Stimulated activated effector memory CD8-positive, alpha-beta T cell treated with anti-CD3 and anti-CD28 coated beads, Interleukin-12 subunit alpha, Interleukin-12 subunit beta, amount 100 ng/mL, for 72 hours (primary cell): ENCODE measurements around the gene FGGY.
"Not testable (repeated sequence)": the region's sequence is repeated elsewhere in the genome, so short reads cannot be mapped to it uniquely, and the experiment has no call there.

Source experiments
- ATAC-seq: fragments of 150-1000 bp; cut with Tn5 transposase; 2 replicates; pipeline ENCODE4 v1.10.0; 2021
- DNase-seq, 2 donors: peaks; one replicate each; pipeline ENCODE4 v3.0.0; 2021 to 2022; ENCODE audit warnings: low spot score in 2 of 2
- H3K27ac Mint-ChIP-seq: one replicate; pipeline ENCODE4 v1.8.0; 2022; ENCODE audit warnings: mild to moderate bottlenecking, mixed read lengths
- H3K36me3 Mint-ChIP-seq: one replicate; pipeline ENCODE4 v1.8.0; 2022; ENCODE audit warnings: mild to moderate bottlenecking, mixed read lengths
- H3K4me1 Mint-ChIP-seq: one replicate; pipeline ENCODE4 v1.8.0; 2022; ENCODE audit warnings: mixed read lengths
- H3K4me3 Mint-ChIP-seq: one replicate; pipeline ENCODE4 v1.8.0; 2022; ENCODE audit warnings: mild to moderate bottlenecking, mixed read lengths
- H3K9me3 Mint-ChIP-seq: one replicate; pipeline ENCODE4 v1.8.0; 2022; ENCODE audit warnings: mixed read lengths

Gene FGGY

GRCh38 chr1:59346429-59346828 lies 49.5 kb downstream of the FGGY start:
- DNase-seq = no peak
- H3K4me1 Mint-ChIP-seq = peaks cover 7% of the 10 kb centered on the region
- H3K4me3 Mint-ChIP-seq = no peak overlapping the region
- no peaks in the 10 kb centered on the region for H3K36me3 Mint-ChIP-seq
- H3K27ac Mint-ChIP-seq = no peak overlapping the region
- H3K9me3 Mint-ChIP-seq = no peaks in the 10 kb centered on the region
- no peak for ATAC-seq

- DNase-seq = no peak
- no peaks in the 10 kb centered on the region for H3K36me3 Mint-ChIP-seq
- H3K4me3 Mint-ChIP-seq = no peak overlapping the region
- peaks cover 10% of the 10 kb centered on the region for H3K4me1 Mint-ChIP-seq
- ATAC-seq = no peak
- no peaks in the 10 kb centered on the region for H3K9me3 Mint-ChIP-seq
- H3K27ac Mint-ChIP-seq = no peak overlapping the region
These were observed 52.2 kb downstream of the FGGY start for GRCh38 chr1:59349101-59349500.

DNA sequence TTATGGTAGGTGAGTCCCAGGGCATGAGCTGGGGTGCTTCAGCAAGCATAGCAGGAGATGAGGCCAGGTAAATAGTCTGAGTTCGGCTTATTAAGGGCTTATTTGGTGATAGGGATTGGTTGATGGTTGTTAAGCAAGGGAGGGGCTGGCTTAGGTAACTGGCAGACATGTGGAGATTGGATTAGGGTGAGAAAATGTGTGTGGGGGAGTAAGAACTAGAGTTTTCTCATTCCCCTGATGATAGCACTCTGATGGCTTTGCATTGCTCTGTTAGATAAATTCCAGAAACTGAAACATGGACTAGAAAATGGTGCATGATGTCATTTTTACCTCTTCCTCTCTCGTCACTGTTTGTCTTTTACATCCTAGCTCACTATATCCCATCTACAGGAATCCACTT lies 53.6 kb downstream of the FGGY start:
- no peak for ATAC-seq
- DNase-seq = no peak
- Mint-ChIP-seq H3K36me3 (no peaks in the 10 kb centered on the region), H3K9me3 (no peaks in the 10 kb centered on the region), H3K27ac (no peak overlapping the region), H3K4me3 (no peak overlapping the region), H3K4me1 (peaks cover 23% of the 10 kb centered on the region)

DNA sequence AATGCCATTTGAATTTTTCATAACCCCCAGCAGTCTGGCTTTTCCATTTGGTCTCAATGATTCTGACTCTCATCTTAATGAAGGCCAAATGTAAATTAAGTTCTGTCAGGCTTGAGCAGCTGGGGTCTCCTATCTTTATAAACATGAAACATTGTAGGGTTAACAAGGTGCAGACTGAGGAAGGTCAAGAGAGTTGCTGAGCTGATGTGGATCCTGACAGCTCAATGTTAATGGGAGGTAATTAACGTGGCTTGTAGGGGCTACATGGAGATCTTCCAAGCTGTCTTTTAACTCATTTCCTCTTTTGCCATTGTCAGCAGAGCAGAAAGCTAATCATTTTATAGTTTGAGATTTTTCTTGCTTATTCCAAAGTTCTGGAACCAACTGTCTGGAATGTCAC lies 55.2 kb downstream of the FGGY start:
- no peak for ATAC-seq

DNA sequence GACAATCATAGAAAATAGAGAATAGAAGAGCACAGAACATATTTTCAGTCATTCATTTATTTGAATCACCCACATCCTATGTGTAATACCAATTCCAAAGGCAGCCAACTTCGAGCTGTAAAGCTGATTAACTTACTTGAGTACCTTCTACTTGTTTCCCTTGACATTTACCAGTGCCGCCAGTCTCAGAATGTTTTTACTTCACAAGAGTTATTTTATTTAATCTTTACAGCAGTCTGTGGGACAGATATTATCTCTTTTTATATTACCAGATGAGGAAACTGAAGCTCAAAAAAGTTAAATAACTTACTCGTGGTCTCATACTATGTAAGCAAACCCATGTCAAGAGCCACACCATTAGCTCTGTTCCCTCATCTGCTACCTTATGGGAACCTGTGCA lies 56.6 kb downstream of the FGGY start:
- ATAC-seq (no peak), DNase-seq (no peak)
- Mint-ChIP-seq H3K9me3 (no peaks in the 10 kb centered on the region), H3K36me3 (no peaks in the 10 kb centered on the region), H3K4me3 (no peak overlapping the region), H3K4me1 (peaks cover 26% of the 10 kb centered on the region), H3K27ac (peak overlapping the region; percentile 79)

More for the DNA sequence above, 55.2 kb downstream of the FGGY start:
- no peaks in the 10 kb centered on the region for H3K36me3 Mint-ChIP-seq
- H3K4me1 Mint-ChIP-seq = peaks cover 26% of the 10 kb centered on the region
- H3K27ac Mint-ChIP-seq = no peak overlapping the region
- DNase-seq = no peak
- H3K4me3 Mint-ChIP-seq = no peak overlapping the region
- H3K9me3 Mint-ChIP-seq = no peaks in the 10 kb centered on the region

GRCh38 chr1:59354239-59354638 lies 57.3 kb downstream of the FGGY start:
- not testable (repeated sequence) for H3K36me3 Mint-ChIP-seq, H3K9me3 Mint-ChIP-seq, ATAC-seq, DNase-seq
- Mint-ChIP-seq H3K4me1 (peaks cover 26% of the 10 kb centered on the region), H3K4me3 (peak overlapping the region; percentile 21), H3K27ac (peak overlapping the region; percentile 79)

- H3K4me1 Mint-ChIP-seq = peaks cover 26% of the 10 kb centered on the region
- DNase-seq (no peak), ATAC-seq (peak; percentile 96)
- H3K27ac Mint-ChIP-seq = peak overlapping the region; percentile 79
- no peaks in the 10 kb centered on the region for H3K36me3 Mint-ChIP-seq
- peak overlapping the region; percentile 21 for H3K4me3 Mint-ChIP-seq
- no peaks in the 10 kb centered on the region for H3K9me3 Mint-ChIP-seq
These were observed 57.9 kb downstream of the FGGY start for GRCh38 chr1:59354709-59355337.

DNA sequence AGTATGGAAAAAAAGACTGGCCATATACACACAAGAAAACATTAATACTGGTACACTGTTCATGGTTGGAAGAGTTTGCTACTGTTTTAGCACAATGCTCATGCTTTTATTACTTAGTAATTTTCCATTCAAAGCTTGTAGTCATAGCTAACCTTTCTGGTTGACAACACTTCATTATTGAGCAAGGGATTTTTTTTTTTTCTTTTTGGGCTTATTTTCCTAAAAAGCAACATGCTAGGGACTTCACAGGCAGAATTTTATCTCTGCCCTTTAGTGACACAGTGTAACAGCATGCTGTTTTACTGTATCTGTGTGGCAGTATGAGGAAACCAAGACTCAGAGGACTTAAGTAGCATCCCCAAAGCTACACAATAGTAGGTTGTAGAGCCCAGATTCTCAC lies 58.5 kb downstream of the FGGY start:
- DNase-seq (no peak), ATAC-seq (peak; percentile 79)
- Mint-ChIP-seq H3K4me3 (peak overlapping the region; percentile 21), H3K27ac (peak overlapping the region; percentile 79), H3K9me3 (no peaks in the 10 kb centered on the region), H3K36me3 (no peaks in the 10 kb centered on the region), H3K4me1 (peaks cover 21% of the 10 kb centered on the region)

DNA sequence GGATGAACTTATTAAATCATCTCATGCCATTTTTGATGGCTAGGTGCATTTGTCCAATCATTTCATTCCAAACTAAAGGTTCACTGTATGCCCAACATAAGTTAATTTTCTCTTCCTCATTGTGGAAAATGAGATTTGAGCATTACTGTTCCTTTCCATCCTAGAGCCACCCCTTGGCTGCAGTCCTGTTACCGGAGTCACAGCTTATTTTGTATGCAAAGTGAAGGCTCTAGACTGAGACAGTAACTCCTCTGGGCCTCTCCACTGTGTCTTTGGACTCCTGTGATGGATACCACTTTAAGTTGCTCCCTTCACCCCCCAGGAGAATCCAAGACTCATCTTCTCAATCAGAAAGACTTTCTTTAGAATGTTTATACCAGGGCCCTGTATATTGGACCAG lies 59.7 kb downstream of the FGGY start:
- H3K9me3 Mint-ChIP-seq = no peaks in the 10 kb centered on the region
- H3K4me1 Mint-ChIP-seq = peaks cover 18% of the 10 kb centered on the region
- H3K4me3 Mint-ChIP-seq = no peak overlapping the region

GRCh38 chr1:59357645-59358320 lies 60.9 kb downstream of the FGGY start:
- Mint-ChIP-seq H3K9me3 (no peaks in the 10 kb centered on the region), H3K27ac (no peak overlapping the region), H3K36me3 (no peaks in the 10 kb centered on the region), H3K4me1 (peaks cover 18% of the 10 kb centered on the region), H3K4me3 (no peak overlapping the region)
- no peak for DNase-seq
- ATAC-seq = no peak

More for the DNA sequence above, 59.7 kb downstream of the FGGY start:
- DNase-seq (no peak), ATAC-seq (no peak)
- no peak overlapping the region for H3K27ac Mint-ChIP-seq
- no peaks in the 10 kb centered on the region for H3K36me3 Mint-ChIP-seq

- DNase-seq (no peak), ATAC-seq (no peak)
- peaks cover 14% of the 10 kb centered on the region for H3K4me1 Mint-ChIP-seq
- H3K4me3 Mint-ChIP-seq = no peak overlapping the region
- no peaks in the 10 kb centered on the region for H3K9me3 Mint-ChIP-seq
- no peaks in the 10 kb centered on the region for H3K36me3 Mint-ChIP-seq
- no peak overlapping the region for H3K27ac Mint-ChIP-seq
These were observed 62.4 kb downstream of the FGGY start for GRCh38 chr1:59359325-59359724.

DNA sequence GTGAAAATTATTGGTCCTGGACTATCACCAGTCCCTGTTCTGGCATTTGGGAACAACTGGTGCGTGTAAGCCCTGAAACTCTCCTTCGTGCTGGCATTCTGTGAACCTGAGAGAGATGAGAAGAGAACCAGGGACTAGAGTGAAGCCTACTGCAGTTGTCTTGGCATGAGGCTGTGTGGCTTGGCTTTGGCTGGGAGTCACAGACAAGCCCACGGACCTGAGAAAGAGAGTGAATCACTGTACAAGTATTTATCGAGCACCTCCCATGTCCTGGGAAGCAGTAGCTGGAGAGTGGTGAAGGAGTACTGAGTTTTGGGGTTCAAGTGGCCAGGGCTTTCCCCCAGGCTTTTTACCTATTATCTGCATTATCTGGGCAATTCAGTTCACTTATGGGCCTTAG lies 63.3 kb downstream of the FGGY start:
- Mint-ChIP-seq H3K4me3 (no peak overlapping the region), H3K9me3 (no peaks in the 10 kb centered on the region), H3K27ac (no peak overlapping the region), H3K4me1 (peaks cover 6% of the 10 kb centered on the region), H3K36me3 (no peaks in the 10 kb centered on the region)
- DNase-seq (no peak), ATAC-seq (no peak)

GRCh38 chr1:59360729-59361128 lies 63.8 kb downstream of the FGGY start:
- H3K4me1 Mint-ChIP-seq = peaks cover 1% of the 10 kb centered on the region
- no peak overlapping the region for H3K4me3 Mint-ChIP-seq
- no peaks in the 10 kb centered on the region for H3K9me3 Mint-ChIP-seq

GRCh38 chr1:59361766-59362165 lies 64.9 kb downstream of the FGGY start:
- DNase-seq (no peak), ATAC-seq (no peak)
- H3K36me3 Mint-ChIP-seq = no peaks in the 10 kb centered on the region
- H3K9me3 Mint-ChIP-seq = no peaks in the 10 kb centered on the region
- no peaks in the 10 kb centered on the region for H3K4me1 Mint-ChIP-seq
- H3K27ac Mint-ChIP-seq = no peak overlapping the region
- H3K4me3 Mint-ChIP-seq = no peak overlapping the region

More at GRCh38 chr1:59360729-59361128, 63.8 kb downstream of the FGGY start:
- Mint-ChIP-seq H3K27ac (no peak overlapping the region), H3K36me3 (no peaks in the 10 kb centered on the region)
- DNase-seq = no peak
- ATAC-seq = no peak

- no peaks in the 10 kb centered on the region for H3K9me3 Mint-ChIP-seq
These were observed 67.1 kb downstream of the FGGY start for GRCh38 chr1:59364037-59364436.

DNA sequence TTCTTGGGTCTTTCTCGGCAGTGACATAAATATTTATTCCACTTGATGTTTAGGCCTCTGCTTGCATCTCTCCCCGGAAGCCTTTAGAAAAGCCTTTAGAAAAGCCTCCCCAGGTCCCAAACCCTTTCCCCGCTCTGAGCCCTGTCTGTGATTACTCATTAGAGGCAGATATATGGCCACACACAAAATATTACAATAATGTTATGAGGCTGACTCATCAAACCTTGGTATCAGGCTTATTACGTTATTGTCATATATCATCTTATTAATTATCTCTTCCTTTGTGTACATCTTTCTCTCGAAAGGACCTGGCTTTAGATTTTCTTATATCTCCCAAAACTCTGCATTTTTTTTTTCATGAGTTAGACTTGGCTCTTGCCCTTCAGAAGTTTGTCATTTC lies 69.5 kb downstream of the FGGY start:
- peaks cover 3% of the 10 kb centered on the region for H3K9me3 Mint-ChIP-seq
- DNase-seq = no peak
- no peak overlapping the region for H3K27ac Mint-ChIP-seq
- no peaks in the 10 kb centered on the region for H3K4me1 Mint-ChIP-seq
- no peak overlapping the region for H3K4me3 Mint-ChIP-seq
- ATAC-seq = no peak
- H3K36me3 Mint-ChIP-seq = no peaks in the 10 kb centered on the region

More at GRCh38 chr1:59364037-59364436, 67.1 kb downstream of the FGGY start:
- no peak for ATAC-seq
- Mint-ChIP-seq H3K27ac (no peak overlapping the region), H3K36me3 (no peaks in the 10 kb centered on the region), H3K4me1 (no peaks in the 10 kb centered on the region), H3K4me3 (no peak overlapping the region)
- DNase-seq = no peak
